Measurements from ENCODE around the gene DICER1. TPM values are rescaled to one million over a fixed set of nuclear protein-coding genes. Genes with fewer than 3 reads are reported as not detected.

DICER1 gene
- polyA plus RNA-seq, 2 of the 4 experiments (the other 2 are of a cell fraction), result 14.1 to 46.3 TPM

GRCh38 chr14:95167177-95167576, 9.8 kb upstream of the DICER1 start:
- no peak overlapping the region for H3K4me3 ChIP-seq
- CTCF ChIA-PET, result interaction anchor here (1.6 kb wide), 1 partner anchor 260 kb away, joined by 3 read pairs; no protein-coding TSS in a partner anchor
- DNase-seq (ENCODE audit: low read depth in 1 of 2, low spot score in 1 of 2), result no peak
- no peak overlapping the region for H3K27ac ChIP-seq
- TF ChIP-seq ELK1 (IDR thresholded peaks at IDR 0.05; ENCODE audit: low read depth, low read length) (no peak), RNF2 (IDR thresholded peaks at IDR 0.05; ENCODE audit: borderline replicate concordance, low read depth) (no peak), HOXA7 (CRISPR knock-in tag; IDR thresholded peaks at IDR 0.05) (no peak), NFE2L2 (conservative IDR thresholded peaks at IDR 0.05; ENCODE audit: low read length) (no peak), CBX2 (IDR thresholded peaks at IDR 0.05; ENCODE audit: borderline replicate concordance, low read depth) (no peak)
- POLR2A ChIA-PET, result no interaction called here
- FAIRE-seq, result no peak
- WGBS (ENCODE audit: missing lambda C conversion rate), result 56% methylated on average over 2 of the region's 2 CpGs
- no peaks in the 10 kb centered on the region for H3K4me1 ChIP-seq
- H3K9me3 ChIP-seq, result peaks cover 4% of the 10 kb centered on the region; the same call in 2 of the 3 replicates
- ATAC-seq, result no peak
- H3K4me2 ChIP-seq, result no peak overlapping the region

- ChIA-PET POLR2A (no interaction called here), CTCF (no interaction called here)
- Histone ChIP-seq H3K4me3 (no peak overlapping the region), H3K4me1 (no peaks in the 10 kb centered on the region), H3K4me2 (no peak overlapping the region), H3K27ac (no peak overlapping the region), H3K9me3 (peaks cover 4% of the 10 kb centered on the region; the same call in 2 of the 3 replicates)
- ATAC-seq (no peak), FAIRE-seq (no peak), DNase-seq (ENCODE audit: low read depth in 1 of 2, low spot score in 1 of 2) (no peak)
- WGBS (ENCODE audit: missing lambda C conversion rate), result 78% methylated on average over 3 of the region's 3 CpGs
- TF ChIP-seq HES2 (IDR thresholded peaks at IDR 0.05), result no peak
Observed at GRCh38 chr14:95165517-95165916, 8.2 kb upstream of the DICER1 start.

- Histone ChIP-seq H3K4me3 (no peak overlapping the region), H3K27ac (no peak overlapping the region), H3K4me1 (no peaks in the 10 kb centered on the region), H3K9me3 (peaks cover 4% of the 10 kb centered on the region; the same call in 2 of the 3 replicates), H3K4me2 (no peak overlapping the region)
- ChIA-PET CTCF (no interaction called here), POLR2A (no interaction called here)
- DNase-seq (ENCODE audit: low read depth in 1 of 2, low spot score in 1 of 2) (no peak), ATAC-seq (no peak), FAIRE-seq (no peak)
- TF ChIP-seq FOSL2 (IDR thresholded peaks at IDR 0.05), result no peak
- no peak for TF ChIP-seq FOSL2 (CRISPR knock-in tag; IDR thresholded peaks at IDR 0.05)
- no peak for TF ChIP-seq FOXS1 (CRISPR knock-in tag; IDR thresholded peaks at IDR 0.05)
- no peak for TF ChIP-seq BCL3 (IDR thresholded peaks at IDR 0.05)
- TF ChIP-seq ATOH8 (CRISPR knock-in tag; IDR thresholded peaks at IDR 0.05; ENCODE audit: low read depth), result no peak
- TF ChIP-seq CHD2 (IDR thresholded peaks at IDR 0.05; ENCODE audit: low read length, partially characterized antibody), result no peak
- no peak for TF ChIP-seq RARB (CRISPR knock-in tag; IDR thresholded peaks at IDR 0.05)
- TF ChIP-seq KDM1A (IDR thresholded peaks at IDR 0.05; ENCODE audit: low read depth), result no peak
- no peak for TF ChIP-seq HMGXB4 (CRISPR knock-in tag; IDR thresholded peaks at IDR 0.05; ENCODE audit: borderline replicate concordance)
- no peak for TF ChIP-seq TFCP2L1 (CRISPR knock-in tag; IDR thresholded peaks at IDR 0.05)
- TF ChIP-seq JUN (IDR thresholded peaks at IDR 0.05), result no peak
- TF ChIP-seq SMC3 (IDR thresholded peaks at IDR 0.05), result no peak
- 95% methylated on average over 1 of the region's 1 CpG for WGBS (ENCODE audit: missing lambda C conversion rate)
Observed at GRCh38 chr14:95164506-95164905, 7.2 kb upstream of the DICER1 start.

Data from A549 (cell line).